ENCODE results near the gene TTN.

DNA sequence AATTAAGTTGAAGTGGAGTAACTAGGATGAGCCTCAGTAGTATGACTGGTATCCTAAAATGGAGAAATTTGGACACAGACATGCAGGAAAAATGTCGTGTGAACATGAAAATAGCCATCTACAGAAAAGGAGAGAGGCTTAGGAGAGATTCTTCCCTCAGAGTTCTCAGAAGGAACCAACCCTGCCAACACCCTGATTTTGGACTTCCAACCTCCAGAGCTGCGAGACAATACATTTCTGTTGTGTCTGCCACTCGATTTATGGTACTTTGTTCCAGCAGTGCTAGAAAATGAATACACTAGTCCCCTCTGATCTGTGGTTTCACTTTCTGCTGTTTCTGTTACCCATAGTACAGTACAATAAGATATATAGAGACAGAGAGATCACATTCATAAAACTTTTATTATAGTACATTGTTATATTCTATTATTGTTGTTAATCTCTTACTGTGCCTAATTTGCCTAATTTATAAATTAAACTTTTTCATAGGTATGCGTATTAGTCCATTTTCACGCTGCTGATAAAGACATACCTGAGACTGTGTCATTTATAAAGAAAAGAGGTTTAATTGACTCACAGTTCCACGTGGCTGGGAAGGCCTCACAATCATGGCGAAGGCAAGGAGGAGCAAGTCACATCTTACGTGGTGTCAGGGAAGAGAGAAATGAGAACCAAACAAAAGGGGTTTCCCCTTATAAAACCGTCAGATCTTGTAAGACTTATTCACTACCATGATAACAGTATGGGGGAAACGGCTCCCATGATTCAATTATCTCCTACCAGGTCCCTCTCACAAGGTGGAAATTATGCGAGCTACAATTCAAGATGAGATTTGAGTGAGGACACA, 285.7 kb downstream of the TTN start:
- TF ChIP-seq, protein P1, sequence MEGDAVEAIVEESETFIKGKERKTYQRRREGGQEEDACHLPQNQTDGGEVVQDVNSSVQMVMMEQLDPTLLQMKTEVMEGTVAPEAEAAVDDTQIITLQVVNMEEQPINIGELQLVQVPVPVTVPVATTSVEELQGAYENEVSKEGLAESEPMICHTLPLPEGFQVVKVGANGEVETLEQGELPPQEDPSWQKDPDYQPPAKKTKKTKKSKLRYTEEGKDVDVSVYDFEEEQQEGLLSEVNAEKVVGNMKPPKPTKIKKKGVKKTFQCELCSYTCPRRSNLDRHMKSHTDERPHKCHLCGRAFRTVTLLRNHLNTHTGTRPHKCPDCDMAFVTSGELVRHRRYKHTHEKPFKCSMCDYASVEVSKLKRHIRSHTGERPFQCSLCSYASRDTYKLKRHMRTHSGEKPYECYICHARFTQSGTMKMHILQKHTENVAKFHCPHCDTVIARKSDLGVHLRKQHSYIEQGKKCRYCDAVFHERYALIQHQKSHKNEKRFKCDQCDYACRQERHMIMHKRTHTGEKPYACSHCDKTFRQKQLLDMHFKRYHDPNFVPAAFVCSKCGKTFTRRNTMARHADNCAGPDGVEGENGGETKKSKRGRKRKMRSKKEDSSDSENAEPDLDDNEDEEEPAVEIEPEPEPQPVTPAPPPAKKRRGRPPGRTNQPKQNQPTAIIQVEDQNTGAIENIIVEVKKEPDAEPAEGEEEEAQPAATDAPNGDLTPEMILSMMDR (conservative IDR thresholded peaks at IDR 0.05; ENCODE audit: low read depth, low read length) = no peak
- no peak for TF ChIP-seq RAD21 (IDR thresholded peaks at IDR 0.05; ENCODE audit: low read length)
- TF ChIP-seq POLR2A (IDR thresholded peaks at IDR 0.05; ENCODE audit: low read depth, low read length) = no peak
- TF ChIP-seq FOS (IDR thresholded peaks at IDR 0.05; ENCODE audit: low read depth, low read length) = no peak
- no peak for TF ChIP-seq RCOR1 (IDR thresholded peaks at IDR 0.05; ENCODE audit: insufficient replicate concordance, low read length)
- TF ChIP-seq BHLHE40 (IDR thresholded peaks at IDR 0.05; ENCODE audit: low read depth, low read length) = no peak
- TF ChIP-seq CHD1 (IDR thresholded peaks at IDR 0.05; ENCODE audit: low read depth, low read length) = no peak
- TF ChIP-seq, protein P2, sequence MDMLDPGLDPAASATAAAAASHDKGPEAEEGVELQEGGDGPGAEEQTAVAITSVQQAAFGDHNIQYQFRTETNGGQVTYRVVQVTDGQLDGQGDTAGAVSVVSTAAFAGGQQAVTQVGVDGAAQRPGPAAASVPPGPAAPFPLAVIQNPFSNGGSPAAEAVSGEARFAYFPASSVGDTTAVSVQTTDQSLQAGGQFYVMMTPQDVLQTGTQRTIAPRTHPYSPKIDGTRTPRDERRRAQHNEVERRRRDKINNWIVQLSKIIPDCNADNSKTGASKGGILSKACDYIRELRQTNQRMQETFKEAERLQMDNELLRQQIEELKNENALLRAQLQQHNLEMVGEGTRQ (IDR thresholded peaks at IDR 0.05; ENCODE audit: low read depth, low read length) = no peak
- no peak for TF ChIP-seq CEBPB (IDR thresholded peaks at IDR 0.05; ENCODE audit: low read depth, low read length)
- TF ChIP-seq SMC3 (IDR thresholded peaks at IDR 0.05; ENCODE audit: low read depth, low read length) = no peak
- no peak for TF ChIP-seq RFX5 (IDR thresholded peaks at IDR 0.05; ENCODE audit: low read depth, low read length)
- no peak for TF ChIP-seq MAFK (IDR thresholded peaks at IDR 0.05; ENCODE audit: low read depth, low read length)

All from IMR-90 (cell line).